Activated CD4-positive, alpha-beta T cell treated with anti-CD3 and anti-CD28 coated beads, Interleukin-2, amount 10 ng/mL, durations not matched to agents 7 days and 5 days (primary cell): Measurements from ENCODE around the gene FUBP1. TPM values are rescaled to one million over a fixed set of nuclear protein-coding genes. Genes with fewer than 3 reads are reported as not detected.
A peak's percentile ranks its signal among the peaks of the same experiment; 100 is the strongest.
"Not testable (repeated sequence)": the region's sequence is repeated elsewhere in the genome, so short reads cannot be mapped to it uniquely, and the experiment has no call there.

ENCODE experiments used
- CTCF ChIA-PET: fragments of 350-600 bp; sonication (Branson Sonifier 250); formaldehyde crosslinking; loops from one replicate; lab custom pipeline; 2021; ENCODE audit warnings: antibody characterized with exemption; lab: Charles Lee
- POLR2A ChIA-PET: fragments of 350-600 bp; sonication (Branson Sonifier 250); formaldehyde crosslinking; loops from one replicate; lab custom pipeline; 2021; ENCODE audit warnings: antibody characterized with exemption; lab: Charles Lee
- DNase-seq: peaks from one replicate; pipeline ENCODE4 v3.0.0-alpha.2; 2020
- H3K27ac Mint-ChIP-seq: one replicate; pipeline ENCODE4 v1.8.0; 2021; ENCODE audit warnings: mild to moderate bottlenecking, moderate library complexity, mixed read lengths
- H3K27me3 Mint-ChIP-seq: one replicate; pipeline ENCODE4 v1.8.0; 2021; ENCODE audit warnings: mixed read lengths
- H3K36me3 Mint-ChIP-seq: one replicate; pipeline ENCODE4 v1.8.0; 2021; ENCODE audit warnings: low read depth, mixed read lengths
- H3K4me1 Mint-ChIP-seq: one replicate; pipeline ENCODE4 v1.8.0; 2021; ENCODE audit warnings: mixed read lengths
- H3K4me3 Mint-ChIP-seq: one replicate; pipeline ENCODE4 v1.8.0; 2021; ENCODE audit warnings: mild to moderate bottlenecking, moderate library complexity, mixed read lengths
- H3K9me3 Mint-ChIP-seq: one replicate; pipeline ENCODE4 v1.8.0; 2021; ENCODE audit warnings: mixed read lengths
- total RNA-seq, 2 experiments: library from RNA; stranded (reverse); gene quantifications; one replicate each; pipeline ENCODE4 v1.2.3, GENCODE V29; 2021

The FUBP1 gene
- 100 to 1,000 TPM; 193 to 217 TPM for total RNA-seq

- Mint-ChIP-seq H3K27me3 (no peaks in the 10 kb centered on the region), H3K4me1 (peaks cover 41% of the 10 kb centered on the region), H3K36me3 (peaks cover 22% of the 10 kb centered on the region), H3K9me3 (no peaks in the 10 kb centered on the region), H3K27ac (no peak within 1 kb of the TSS), H3K4me3 (no peak within 1 kb of the TSS)
- ChIA-PET POLR2A (interaction anchor here (0.7 to 2.0 kb wide), 5 partner anchors 23 to 641 kb away, joined by 3 to 64 read pairs (median 5); partner anchors contain the start of genes DNAJB4 and IFI44L), CTCF (interaction anchor here (0.7 to 2.5 kb wide), 10 partner anchors 9 to 108 kb away, joined by 3 to 11 read pairs (median 4); partner anchors contain the start of gene DNAJB4)
- DNase-seq, result peak; percentile 98
These were observed at the start of gene FUBP1 for GRCh38 chr1:77978969-77979876. Gene FUBP1, minus strand, starts transcription at chr1:77979072. Its CDS starts 68 bp downstream, at chr1:77979004.

- H3K4me1 Mint-ChIP-seq, H3K4me3 Mint-ChIP-seq, DNase-seq, POLR2A ChIA-PET, H3K27me3 Mint-ChIP-seq, CTCF ChIA-PET, H3K9me3 Mint-ChIP-seq, H3K36me3 Mint-ChIP-seq, H3K27ac Mint-ChIP-seq: not testable (repeated sequence)
These were observed 42.3 kb upstream of the FUBP1 start for GRCh38 chr1:78021134-78021533.

- DNase-seq, result no peak
- no peak overlapping the region for H3K27ac Mint-ChIP-seq
- no peak overlapping the region for H3K4me3 Mint-ChIP-seq
- H3K4me1 Mint-ChIP-seq, result no peaks in the 10 kb centered on the region
- H3K27me3 Mint-ChIP-seq, result no peaks in the 10 kb centered on the region
- ChIA-PET CTCF (interaction anchor here (0.6 kb wide), 1 partner anchor 25 kb away, joined by 3 read pairs; no protein-coding TSS in a partner anchor), POLR2A (no interaction called here)
- peaks cover 14% of the 10 kb centered on the region for H3K36me3 Mint-ChIP-seq
- H3K9me3 Mint-ChIP-seq, result no peaks in the 10 kb centered on the region
These were observed 40.2 kb upstream of the FUBP1 start for GRCh38 chr1:78019024-78019423.

- no peaks in the 10 kb centered on the region for H3K9me3 Mint-ChIP-seq
These were observed 36.3 kb upstream of the FUBP1 start for GRCh38 chr1:78015148-78015547.

GRCh38 chr1:78011050-78011449 lies 32.2 kb upstream of the FUBP1 start:
- H3K27me3 Mint-ChIP-seq, result no peaks in the 10 kb centered on the region
- peaks cover 24% of the 10 kb centered on the region for H3K4me1 Mint-ChIP-seq
- POLR2A ChIA-PET, result no interaction called here
- no peaks in the 10 kb centered on the region for H3K9me3 Mint-ChIP-seq
- peaks cover 10% of the 10 kb centered on the region for H3K36me3 Mint-ChIP-seq
- CTCF ChIA-PET, result interaction anchor here (0.6 kb wide), 1 partner anchor 20 kb away, joined by 3 read pairs; no protein-coding TSS in a partner anchor
- no peak overlapping the region for H3K4me3 Mint-ChIP-seq
- H3K27ac Mint-ChIP-seq, result no peak overlapping the region
- DNase-seq, result no peak

More at GRCh38 chr1:78015148-78015547, 36.3 kb upstream of the FUBP1 start:
- Mint-ChIP-seq H3K4me1 (no peaks in the 10 kb centered on the region), H3K4me3 (no peak overlapping the region), H3K36me3 (peaks cover 20% of the 10 kb centered on the region), H3K27me3 (no peaks in the 10 kb centered on the region), H3K27ac (no peak overlapping the region)
- DNase-seq, result no peak
- POLR2A ChIA-PET, result interaction anchor here (1.0 kb wide), 1 partner anchor 10 kb away, joined by 6 read pairs; the partner anchor contains the start of gene DNAJB4
- CTCF ChIA-PET, result interaction anchor here (0.6 to 1.7 kb wide), 3 partner anchors 10 to 1808 kb away, joined by 4 to 12 read pairs (median 5); partner anchors contain the start of gene DNAJB4

GRCh38 chr1:78009836-78010235 lies 31.0 kb upstream of the FUBP1 start:
- Mint-ChIP-seq H3K27ac (no peak overlapping the region), H3K4me3 (no peak overlapping the region), H3K27me3 (no peaks in the 10 kb centered on the region), H3K4me1 (peaks cover 25% of the 10 kb centered on the region), H3K36me3 (peaks cover 8% of the 10 kb centered on the region), H3K9me3 (no peaks in the 10 kb centered on the region)
- CTCF ChIA-PET, result interaction anchor here (1.5 kb wide), 1 partner anchor 15 kb away, joined by 4 read pairs; no protein-coding TSS in a partner anchor
- POLR2A ChIA-PET, result no interaction called here
- no peak for DNase-seq

- no peak overlapping the region for H3K4me3 Mint-ChIP-seq
- peaks cover 6% of the 10 kb centered on the region for H3K36me3 Mint-ChIP-seq
- peaks cover 25% of the 10 kb centered on the region for H3K4me1 Mint-ChIP-seq
- H3K27ac Mint-ChIP-seq, result no peak overlapping the region
- H3K9me3 Mint-ChIP-seq, result no peaks in the 10 kb centered on the region
- no peak for DNase-seq
- ChIA-PET CTCF (interaction anchor here (1.5 kb wide), 1 partner anchor 14 kb away, joined by 4 read pairs; no protein-coding TSS in a partner anchor), POLR2A (no interaction called here)
- peaks cover 1% of the 10 kb centered on the region for H3K27me3 Mint-ChIP-seq
These were observed 30.4 kb upstream of the FUBP1 start for GRCh38 chr1:78009276-78009675.

GRCh38 chr1:78007677-78008341 lies 28.9 kb upstream of the FUBP1 start:
- Mint-ChIP-seq H3K4me1 (peaks cover 35% of the 10 kb centered on the region), H3K4me3 (no peak overlapping the region)

GRCh38 chr1:78006521-78006920 lies 27.6 kb upstream of the FUBP1 start:
- H3K9me3 Mint-ChIP-seq, result no peaks in the 10 kb centered on the region
- no peak for DNase-seq
- CTCF ChIA-PET, result interaction anchor here (2.7 kb wide), 1 partner anchor 8 kb away, joined by 12 read pairs; no protein-coding TSS in a partner anchor
- POLR2A ChIA-PET, result no interaction called here
- peaks cover 1% of the 10 kb centered on the region for H3K27me3 Mint-ChIP-seq
- H3K27ac Mint-ChIP-seq, result no peak overlapping the region
- H3K36me3 Mint-ChIP-seq, result no peaks in the 10 kb centered on the region
- H3K4me3 Mint-ChIP-seq, result peak overlapping the region; percentile 88
- H3K4me1 Mint-ChIP-seq, result peaks cover 38% of the 10 kb centered on the region

More at GRCh38 chr1:78007677-78008341, 28.9 kb upstream of the FUBP1 start:
- H3K27ac Mint-ChIP-seq, result no peak overlapping the region
- no peaks in the 10 kb centered on the region for H3K9me3 Mint-ChIP-seq
- POLR2A ChIA-PET, result no interaction called here
- CTCF ChIA-PET, result interaction anchor here (0.5 kb wide), 1 partner anchor 301 kb away, joined by 3 read pairs; no protein-coding TSS in a partner anchor
- no peak for DNase-seq
- peaks cover 1% of the 10 kb centered on the region for H3K27me3 Mint-ChIP-seq
- H3K36me3 Mint-ChIP-seq, result no peaks in the 10 kb centered on the region

- Mint-ChIP-seq H3K4me1 (peaks cover 38% of the 10 kb centered on the region), H3K36me3 (no peaks in the 10 kb centered on the region), H3K27ac (peak overlapping the region; percentile 98), H3K4me3 (peak overlapping the region; percentile 88), H3K9me3 (no peaks in the 10 kb centered on the region), H3K27me3 (peaks cover 1% of the 10 kb centered on the region)
- ChIA-PET POLR2A (interaction anchor here (0.6 to 2.5 kb wide), 6 partner anchors 11 to 242 kb away, joined by 5 to 64 read pairs (median 11); partner anchors contain the start of gene FUBP1), CTCF (interaction anchor here (0.6 to 2.7 kb wide), 4 partner anchors 9 to 125 kb away, joined by 3 to 12 read pairs (median 7); partner anchors contain the start of gene FUBP1)
- no peak for DNase-seq
These were observed 26.9 kb upstream of the FUBP1 start for GRCh38 chr1:78005755-78006154.

GRCh38 chr1:78005448-78005722 lies 26.5 kb upstream of the FUBP1 start:
- POLR2A ChIA-PET, result interaction anchor here (0.6 to 2.5 kb wide), 10 partner anchors 10 to 836 kb away, joined by 3 to 64 read pairs (median 6); partner anchors contain the start of genes FUBP1 and MIGA1

More at GRCh38 chr1:78005448-78005722, 26.5 kb upstream of the FUBP1 start:
- H3K27ac Mint-ChIP-seq, result peak overlapping the region; percentile 98
- peaks cover 38% of the 10 kb centered on the region for H3K4me1 Mint-ChIP-seq
- H3K27me3 Mint-ChIP-seq, result peaks cover 1% of the 10 kb centered on the region
- H3K36me3 Mint-ChIP-seq, result no peaks in the 10 kb centered on the region
- H3K9me3 Mint-ChIP-seq, result no peaks in the 10 kb centered on the region
- no peak for DNase-seq
- peak overlapping the region; percentile 88 for H3K4me3 Mint-ChIP-seq
- CTCF ChIA-PET, result interaction anchor here (0.6 to 2.7 kb wide), 7 partner anchors 9 to 612 kb away, joined by 3 to 12 read pairs (median 6); partner anchors contain the start of gene FUBP1
